ENCODE results near the gene SAMD1. TPM values are rescaled to one million over a fixed set of nuclear protein-coding genes. Genes with fewer than 3 reads are reported as not detected.

Gene SAMD1
- total and polyA plus RNA-seq, 3 donors from 2014 or later = 34.0 to 72.9 (median 50.6) TPM

DNA sequence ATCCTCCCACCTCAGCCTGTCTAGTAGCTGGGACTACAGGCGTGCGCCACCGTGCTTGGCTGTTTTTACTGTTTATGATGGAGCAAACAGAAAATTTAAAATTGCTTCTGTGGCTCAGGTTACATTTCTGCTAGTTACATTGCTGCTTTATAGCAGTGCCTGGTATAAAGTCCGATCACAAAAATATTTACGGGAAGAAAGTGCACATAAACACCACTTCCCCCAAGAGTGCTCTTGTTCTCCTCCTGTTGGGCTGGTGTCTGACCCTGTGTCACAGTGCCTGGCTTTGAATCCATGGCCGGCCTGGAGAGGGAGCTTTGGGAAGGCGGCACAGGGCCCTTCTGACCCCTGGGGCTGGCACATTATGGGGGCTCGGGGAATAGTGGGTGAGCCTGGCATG lies 15.1 kb upstream of the SAMD1 start:
- no peaks in the 10 kb centered on the region for H3K36me3 ChIP-seq (ENCODE audit: low read depth, missing control alignments)
- intact Hi-C loops (cut with DNase I; ENCODE audit: low total_unique reads) = no loop called here

GRCh38 chr19:14103310-14103709 lies 12.8 kb upstream of the SAMD1 start:
- Histone ChIP-seq H3K9me3 (no peaks in the 10 kb centered on the region), H3K27me3 (no peaks in the 10 kb centered on the region), H3K36me3 (ENCODE audit: low read depth, missing control alignments) (no peaks in the 10 kb centered on the region), H3K4me1 (peaks cover 9% of the 10 kb centered on the region), H3K27ac (peak overlapping the region; percentile 11 to 48), H3K4me3 (no peak overlapping the region)
- no peak for TF ChIP-seq CTCF (IDR thresholded peaks at IDR 0.05)
- TF ChIP-seq POLR2A (IDR thresholded peaks at IDR 0.05) = no peak
- DNase-seq = no peak
- intact Hi-C loops (cut with DNase I; ENCODE audit: low total_unique reads) = no loop called here
- WGBS, 2 donors = 30 to 80% methylated on average over 1 of the region's 1 CpG

More for the DNA sequence above, 15.1 kb upstream of the SAMD1 start:
- no peak overlapping the region for H3K4me3 ChIP-seq
- WGBS, 2 donors = 78 to 85% methylated on average over 8 of the region's 8 CpGs
- no peaks in the 10 kb centered on the region for H3K9me3 ChIP-seq
- no peaks in the 10 kb centered on the region for H3K27me3 ChIP-seq
- H3K27ac ChIP-seq = no peak overlapping the region
- no peak for TF ChIP-seq CTCF (IDR thresholded peaks at IDR 0.05)
- peaks cover 13% of the 10 kb centered on the region for H3K4me1 ChIP-seq
- no peak for DNase-seq

DNA sequence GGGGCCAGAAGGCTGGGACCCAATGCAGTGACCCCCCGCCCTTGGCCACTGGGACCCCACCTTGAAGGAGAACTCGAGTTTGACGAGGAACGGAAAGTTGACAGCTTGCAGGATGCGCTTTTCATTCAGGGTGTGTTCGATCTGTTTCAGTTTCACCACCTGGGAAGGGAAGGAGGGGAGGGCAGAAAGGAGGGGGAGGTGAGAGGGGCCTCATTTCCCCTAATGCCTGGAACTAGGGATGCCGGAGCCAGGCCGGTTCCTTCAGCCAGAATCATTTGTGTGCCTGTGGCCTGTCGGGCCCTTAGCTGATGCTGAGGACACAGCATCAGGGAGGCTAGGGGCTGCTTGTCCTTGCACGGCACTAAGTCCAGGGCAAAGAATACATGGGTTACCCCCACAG lies 12.2 kb upstream of the SAMD1 start:
- 74 to 80% methylated on average over 10 of the region's 10 CpGs for WGBS, 2 donors
- no peaks in the 10 kb centered on the region for H3K27me3 ChIP-seq
- H3K4me3 ChIP-seq = no peak overlapping the region
- no peak for TF ChIP-seq CTCF (IDR thresholded peaks at IDR 0.05)
- no peak for TF ChIP-seq POLR2A (IDR thresholded peaks at IDR 0.05)
- no peaks in the 10 kb centered on the region for H3K9me3 ChIP-seq
- no peak for DNase-seq
- H3K27ac ChIP-seq = peak overlapping the region; percentile 11 to 48
- intact Hi-C loops (cut with DNase I; ENCODE audit: low total_unique reads) = no loop called here
- H3K36me3 ChIP-seq (ENCODE audit: low read depth, missing control alignments) = no peaks in the 10 kb centered on the region
- H3K4me1 ChIP-seq = peaks cover 6% of the 10 kb centered on the region

DNA sequence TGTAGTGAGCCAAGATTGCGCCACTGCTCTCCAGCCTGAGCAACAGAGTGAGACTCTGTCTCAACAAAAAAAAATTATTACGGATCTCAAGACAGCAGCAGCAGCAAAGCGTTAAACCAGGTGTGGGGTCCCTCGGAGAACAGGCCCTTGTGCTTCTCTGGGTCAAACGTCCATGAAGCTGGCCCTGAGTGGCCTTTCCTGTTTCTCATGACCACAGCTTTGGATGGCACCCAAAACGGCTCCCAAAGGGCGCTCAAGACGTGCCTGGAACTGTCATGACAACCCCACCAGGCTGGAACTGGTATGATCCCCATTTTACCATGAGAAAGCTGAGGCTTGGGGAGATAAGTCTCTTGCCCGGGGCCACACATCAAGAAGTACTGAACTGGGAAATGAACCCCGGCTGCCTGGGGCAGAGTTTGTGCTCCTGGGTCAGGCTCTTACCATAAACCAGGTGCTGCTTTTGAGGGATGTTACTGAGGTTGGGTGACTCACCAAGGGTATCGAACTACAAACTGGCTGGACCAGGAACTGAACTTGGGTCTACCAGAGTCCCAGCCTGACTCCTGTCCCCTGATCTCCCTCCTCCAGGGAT lies 11.6 kb upstream of the SAMD1 start:
- no peak overlapping the region for H3K27ac ChIP-seq
- intact Hi-C loops (cut with DNase I; ENCODE audit: low total_unique reads) = no loop called here
- 53 to 62% methylated on average over 11 of the region's 11 CpGs for WGBS, 2 donors
- peaks cover 6% of the 10 kb centered on the region for H3K4me1 ChIP-seq
- TF ChIP-seq CTCF (IDR thresholded peaks at IDR 0.05) (no peak), POLR2A (IDR thresholded peaks at IDR 0.05) (no peak)
- H3K4me3 ChIP-seq = no peak overlapping the region
- H3K36me3 ChIP-seq (ENCODE audit: low read depth, missing control alignments) = no peaks in the 10 kb centered on the region
- no peak for DNase-seq
- no peaks in the 10 kb centered on the region for H3K9me3 ChIP-seq
- H3K27me3 ChIP-seq = no peaks in the 10 kb centered on the region

GRCh38 chr19:14101003-14101545 lies 10.5 kb upstream of the SAMD1 start:
- H3K36me3 ChIP-seq (ENCODE audit: low read depth, missing control alignments) = no peaks in the 10 kb centered on the region
- no peak for DNase-seq
- no peak overlapping the region for H3K27ac ChIP-seq
- intact Hi-C loops (cut with DNase I; ENCODE audit: low total_unique reads) = no loop called here
- H3K9me3 ChIP-seq = no peaks in the 10 kb centered on the region
- H3K4me3 ChIP-seq = no peak overlapping the region
- H3K4me1 ChIP-seq = peaks cover 10% of the 10 kb centered on the region
- no peaks in the 10 kb centered on the region for H3K27me3 ChIP-seq
- TF ChIP-seq POLR2A (IDR thresholded peaks at IDR 0.05) = no peak
- no peak for TF ChIP-seq CTCF (IDR thresholded peaks at IDR 0.05)
- WGBS, 2 donors = 86 to 93% methylated on average over 6 of the region's 6 CpGs
